Stimulated activated CD4-positive, alpha-beta T cell treated with anti-CD3 and anti-CD28 coated beads, TNF-alpha, amount 100 ng/mL, for 4 hours (primary cell): ENCODE results near the gene KLHDC4.

Source experiments
- DNase-seq, 3 experiments: peaks; one replicate each; pipeline ENCODE4 v3.0.0-alpha.2; 2020; ENCODE audit warnings: low read depth in 3 of 3

Gene KLHDC4

GRCh38 chr16:87698676-87699199 lies 67.0 kb downstream of the KLHDC4 start:
- DNase-seq: no peak

- DNase-seq: no peak
Measured at GRCh38 chr16:87698241-87698640, 67.5 kb downstream of the KLHDC4 start.

- DNase-seq: no peak
Measured at GRCh38 chr16:87697792-87698191, 68.0 kb downstream of the KLHDC4 start.

- no peak for DNase-seq
Measured at GRCh38 chr16:87697256-87697655, 68.5 kb downstream of the KLHDC4 start.

- no peak for DNase-seq
Measured at GRCh38 chr16:87696726-87697125, 69.1 kb downstream of the KLHDC4 start.

- DNase-seq: no peak
Measured at GRCh38 chr16:87695534-87695933, 70.3 kb downstream of the KLHDC4 start.

GRCh38 chr16:87694441-87695125 lies 71.2 kb downstream of the KLHDC4 start:
- no peak for DNase-seq

- DNase-seq: no peak
Measured at GRCh38 chr16:87693827-87694226, 72.0 kb downstream of the KLHDC4 start.

GRCh38 chr16:87692756-87693155 lies 73.0 kb downstream of the KLHDC4 start:
- no peak for DNase-seq

GRCh38 chr16:87692176-87692575 lies 73.6 kb downstream of the KLHDC4 start:
- no peak for DNase-seq

- DNase-seq: no peak
Measured at GRCh38 chr16:87691686-87692079, 74.1 kb downstream of the KLHDC4 start.

GRCh38 chr16:87690911-87691685 lies 74.7 kb downstream of the KLHDC4 start:
- DNase-seq: no peak

- no peak for DNase-seq
Measured at GRCh38 chr16:87689956-87690465, 75.8 kb downstream of the KLHDC4 start.

GRCh38 chr16:87688876-87689815 lies 76.6 kb downstream of the KLHDC4 start:
- DNase-seq: no peak

- DNase-seq: no peak
Measured at GRCh38 chr16:87687998-87688529, 77.7 kb downstream of the KLHDC4 start.

GRCh38 chr16:87687126-87687910 lies 78.5 kb downstream of the KLHDC4 start:
- DNase-seq: no peak

- DNase-seq: no peak
Measured at GRCh38 chr16:87686697-87687096, 79.1 kb downstream of the KLHDC4 start.

GRCh38 chr16:87685766-87686165 lies 80.0 kb downstream of the KLHDC4 start:
- no peak for DNase-seq

GRCh38 chr16:87685405-87685755 lies 80.4 kb downstream of the KLHDC4 start:
- no peak for DNase-seq

GRCh38 chr16:87684711-87685404 lies 80.9 kb downstream of the KLHDC4 start:
- no peak for DNase-seq
